NCI-H748 (cell line): ENCODE results near the gene CCDC74B.
"Not testable (repeated sequence)": the region's sequence is repeated elsewhere in the genome, so short reads cannot be mapped to it uniquely, and the experiment has no call there.

ENCODE experiments used
- DNase-seq: peaks from one replicate; lab custom pipeline; 2025; ENCODE audit not compliant: unreplicated experiment; lab: John Stamatoyannopoulos, UW

CCDC74B gene

DNA sequence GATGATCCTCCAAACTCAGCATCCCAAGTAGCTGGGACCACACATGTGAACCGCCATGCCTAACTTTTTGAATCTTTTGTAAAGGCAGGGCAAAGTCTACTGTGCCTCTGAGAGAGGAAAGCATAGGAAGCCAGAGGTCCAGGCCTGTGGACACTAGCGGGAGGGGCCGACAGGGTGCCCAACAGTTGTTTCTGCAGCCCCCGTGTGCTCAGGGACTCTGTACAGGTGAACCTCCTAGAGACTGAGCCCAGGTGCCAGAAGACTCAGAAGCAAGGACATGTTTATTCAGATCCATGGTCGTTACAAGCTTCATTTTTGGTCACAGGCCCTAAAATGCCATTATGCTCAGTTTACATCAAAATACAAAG lies 6.2 kb upstream of the CCDC74B start:
- DNase-seq, result not testable (repeated sequence)

DNA sequence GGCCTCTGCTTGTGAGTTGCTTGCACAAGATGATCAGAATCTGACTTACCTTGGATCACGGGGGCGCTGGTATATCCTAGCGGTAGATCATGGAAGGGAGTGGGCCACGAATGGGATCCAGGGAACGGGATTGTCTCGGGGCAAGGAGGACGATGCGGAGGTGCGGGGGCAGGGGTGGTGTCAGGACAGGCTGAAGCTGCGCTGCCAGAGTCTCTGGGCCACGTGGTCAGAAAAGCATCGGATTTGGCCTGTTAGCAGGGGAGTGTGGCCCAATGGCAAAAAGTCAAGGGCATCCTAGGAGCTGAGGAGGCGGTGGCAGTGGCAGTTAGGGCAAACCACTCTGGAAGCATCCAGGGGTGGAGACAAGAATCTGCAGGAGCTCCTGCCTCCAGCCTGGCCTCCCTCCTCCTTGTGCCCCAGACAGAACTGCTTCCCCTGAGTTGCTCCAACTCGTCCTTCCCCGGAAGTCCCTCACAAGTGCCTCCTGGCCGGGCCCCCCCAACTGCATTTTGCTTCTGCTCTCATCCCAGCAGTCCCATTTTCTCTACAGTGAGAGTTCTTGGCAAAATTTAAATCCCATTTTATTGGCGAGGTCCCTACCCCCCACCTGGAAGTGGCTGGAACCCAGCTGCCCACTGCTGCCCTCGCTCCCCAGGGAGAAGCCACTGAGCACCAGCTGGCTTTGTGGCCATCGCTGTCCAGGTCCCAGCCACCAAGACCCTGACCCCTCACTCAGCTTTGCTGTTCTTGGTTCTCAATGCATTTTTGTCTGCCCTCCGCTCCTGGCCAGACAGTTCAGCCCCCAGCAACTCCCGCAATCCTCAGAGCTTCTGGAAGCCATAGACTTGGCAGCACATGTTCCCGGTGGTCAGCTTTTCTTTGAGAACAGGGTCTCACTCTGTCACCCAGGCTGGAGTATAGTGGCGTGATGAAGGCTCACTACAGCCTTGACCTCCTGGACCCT lies 5.6 kb upstream of the CCDC74B start:
- DNase-seq, result no peak

DNA sequence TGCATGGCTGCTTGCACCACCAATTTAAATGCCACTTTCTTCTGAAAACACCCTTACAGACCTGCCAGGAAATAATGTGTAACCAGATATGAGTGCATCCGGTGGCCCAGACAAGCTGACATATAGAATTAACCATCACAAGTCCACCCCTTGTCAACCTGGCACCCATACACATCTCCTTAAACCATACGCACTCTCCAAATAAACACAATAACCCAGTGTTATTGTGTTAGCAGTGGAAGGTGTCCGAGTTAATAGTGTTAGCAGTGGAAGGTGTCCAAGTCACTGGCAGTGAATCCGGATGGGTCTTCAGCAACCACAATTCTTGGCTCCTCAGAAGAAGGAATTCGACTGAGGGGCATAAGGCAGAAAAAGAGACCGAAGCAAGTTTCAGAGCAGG lies 3.6 kb upstream of the CCDC74B start:
- DNase-seq, result peak; percentile 2

DNA sequence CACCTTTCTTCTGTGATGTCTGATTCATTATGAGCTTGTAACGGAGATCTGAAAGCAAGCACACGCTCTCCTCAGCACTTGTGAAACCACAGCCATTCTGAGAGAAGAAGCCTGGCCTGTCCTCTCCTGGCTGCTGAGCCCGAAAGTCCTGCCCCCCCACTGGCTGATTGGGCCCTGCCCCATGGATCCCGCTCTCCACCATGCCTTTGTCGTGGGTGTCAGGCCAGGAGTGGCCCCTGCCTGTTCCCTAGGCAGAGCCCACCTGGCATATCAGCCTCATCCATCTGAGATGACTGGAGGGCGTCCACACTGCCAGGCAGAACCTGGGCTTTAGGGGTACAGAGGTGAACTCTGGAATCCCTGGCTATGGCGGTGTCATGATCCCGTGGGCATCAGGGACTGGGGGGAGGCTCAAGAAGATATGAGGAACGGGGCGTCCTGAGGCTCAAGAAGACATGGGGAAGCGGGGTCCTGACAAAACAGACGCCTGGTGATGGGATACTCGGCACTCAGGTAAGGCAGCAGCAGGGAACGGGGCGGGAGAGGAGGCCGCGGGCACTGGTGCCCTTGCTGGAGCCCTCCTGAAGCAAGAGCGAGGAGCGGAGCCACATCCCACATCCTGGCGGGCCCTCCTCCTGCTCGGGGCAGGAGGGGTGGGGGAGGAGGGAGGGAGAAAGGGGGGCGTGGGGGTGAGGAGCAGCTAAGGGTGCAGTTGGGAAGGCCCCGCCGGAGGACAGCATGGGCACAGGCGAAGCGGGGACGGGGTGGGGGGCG lies 1.5 kb downstream of the CCDC74B start:
- not testable (repeated sequence) for DNase-seq

DNA sequence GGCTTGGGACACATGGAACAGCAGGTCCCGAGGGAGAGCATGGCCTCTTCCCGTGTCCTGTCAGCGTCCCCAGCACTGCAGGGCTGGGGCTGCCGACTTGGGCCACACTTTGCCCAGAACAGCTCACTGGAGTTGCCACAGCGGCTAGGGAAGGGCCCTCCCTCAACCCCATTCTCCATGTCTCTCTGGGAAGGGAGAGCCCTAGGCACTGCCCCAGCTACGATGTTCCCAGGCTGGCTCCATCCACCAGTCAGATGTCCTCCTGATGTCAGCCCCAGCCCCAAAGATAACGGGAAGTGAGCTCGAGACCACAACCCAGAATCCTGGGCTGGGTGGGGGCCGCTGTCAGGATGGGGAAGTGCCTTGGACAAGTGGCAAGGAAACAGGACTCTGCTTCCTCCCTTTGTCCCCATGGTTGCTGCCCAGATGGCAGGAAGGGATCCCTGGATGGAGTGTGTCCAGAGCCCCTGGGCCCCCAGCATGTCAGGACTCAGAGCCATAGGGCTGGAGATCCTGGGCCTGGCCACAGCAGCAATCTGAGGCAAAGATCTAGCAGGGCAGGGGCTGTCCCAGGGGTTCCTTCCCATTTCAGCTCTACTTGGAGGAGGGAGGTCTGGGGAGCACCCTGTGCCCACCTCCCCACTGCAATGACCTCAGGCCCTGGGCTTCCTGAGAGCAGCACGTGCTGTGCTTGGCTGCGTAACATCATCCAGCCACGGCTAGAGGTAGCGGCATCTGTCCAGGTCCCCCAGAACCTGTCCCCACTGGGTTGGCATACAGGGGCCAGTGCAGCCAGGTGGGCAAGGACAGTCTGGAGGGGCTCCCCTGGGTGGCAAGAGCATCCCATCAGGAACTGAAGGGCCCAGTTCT lies 2.3 kb downstream of the CCDC74B start:
- not testable (repeated sequence) for DNase-seq

DNA sequence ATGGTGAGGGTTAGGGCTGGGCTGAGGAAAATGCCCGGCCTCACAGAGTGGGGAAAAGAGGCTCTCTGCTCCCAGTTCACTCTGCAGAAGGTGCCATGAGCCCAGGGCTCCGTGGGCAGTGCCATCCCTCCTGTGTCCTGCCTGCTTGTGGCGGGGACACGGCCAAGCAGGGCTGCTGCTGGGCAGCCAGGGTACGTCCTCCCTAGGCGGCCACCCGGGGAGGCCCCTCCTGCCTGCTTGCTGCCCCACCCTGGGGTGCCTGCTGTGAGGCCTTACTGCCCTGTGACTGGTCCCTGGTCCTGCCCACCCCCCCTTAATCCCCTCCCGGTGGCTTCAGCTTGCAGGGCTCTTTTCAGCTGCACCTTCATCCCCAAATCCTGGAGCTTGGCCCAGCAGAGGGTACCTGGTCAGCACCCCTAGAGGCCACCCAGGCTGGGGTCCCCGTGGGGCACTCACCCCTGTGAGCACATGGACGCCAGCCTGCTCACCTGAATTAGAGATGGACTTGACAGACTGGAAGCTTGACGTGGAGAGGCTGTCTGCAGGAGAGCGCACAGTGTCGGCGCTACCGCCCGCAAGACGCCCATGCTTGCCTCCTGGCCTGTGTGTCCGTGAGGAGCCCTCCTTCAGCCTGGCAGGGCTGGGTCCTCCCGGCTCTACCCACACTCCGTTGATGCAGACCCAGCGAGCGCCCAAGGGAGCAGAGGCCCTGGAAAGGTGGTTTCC lies 3.1 kb downstream of the CCDC74B start:
- DNase-seq, result not testable (repeated sequence)

DNA sequence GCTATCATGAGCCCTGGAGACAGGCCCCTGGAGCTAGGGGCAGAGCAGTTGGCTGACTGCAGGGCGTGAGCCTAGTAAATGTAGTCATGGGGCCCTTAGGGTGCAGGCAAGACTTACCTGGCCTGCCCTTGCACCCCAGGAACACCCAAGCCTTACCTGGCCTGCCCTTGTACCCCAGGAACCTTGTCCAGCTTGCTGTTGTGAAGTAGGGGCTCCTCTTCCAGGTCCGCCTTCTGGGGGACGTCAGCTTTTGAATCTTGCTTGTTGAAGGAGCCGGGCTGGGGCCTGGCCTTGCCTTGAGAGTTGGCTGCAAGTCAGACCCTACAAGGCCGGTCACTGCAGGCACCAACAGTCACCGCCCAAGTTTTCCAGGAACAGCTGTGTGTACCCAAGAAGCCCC lies 3.9 kb downstream of the CCDC74B start:
- DNase-seq, result not testable (repeated sequence)

DNA sequence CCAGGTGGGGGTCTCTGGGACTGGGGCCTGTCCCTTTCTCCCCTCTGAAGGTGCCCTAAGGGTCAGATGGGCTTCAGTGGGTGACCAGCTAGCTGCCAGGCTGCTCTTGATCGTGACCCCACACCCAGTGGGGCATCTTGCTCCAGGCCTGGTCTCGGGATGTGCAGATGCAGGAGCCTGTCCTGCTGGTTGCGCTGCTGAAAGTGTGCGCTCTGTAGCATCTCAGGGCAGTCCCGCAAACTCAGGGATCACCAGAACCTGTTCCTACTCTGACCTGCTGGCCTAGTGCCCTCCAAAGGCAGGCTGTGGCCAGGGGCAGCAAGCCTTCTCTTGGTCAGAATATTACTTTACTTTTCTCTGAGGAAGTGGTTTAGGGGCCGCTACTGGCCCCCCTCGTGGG lies 4.4 kb downstream of the CCDC74B start:
- not testable (repeated sequence) for DNase-seq

DNA sequence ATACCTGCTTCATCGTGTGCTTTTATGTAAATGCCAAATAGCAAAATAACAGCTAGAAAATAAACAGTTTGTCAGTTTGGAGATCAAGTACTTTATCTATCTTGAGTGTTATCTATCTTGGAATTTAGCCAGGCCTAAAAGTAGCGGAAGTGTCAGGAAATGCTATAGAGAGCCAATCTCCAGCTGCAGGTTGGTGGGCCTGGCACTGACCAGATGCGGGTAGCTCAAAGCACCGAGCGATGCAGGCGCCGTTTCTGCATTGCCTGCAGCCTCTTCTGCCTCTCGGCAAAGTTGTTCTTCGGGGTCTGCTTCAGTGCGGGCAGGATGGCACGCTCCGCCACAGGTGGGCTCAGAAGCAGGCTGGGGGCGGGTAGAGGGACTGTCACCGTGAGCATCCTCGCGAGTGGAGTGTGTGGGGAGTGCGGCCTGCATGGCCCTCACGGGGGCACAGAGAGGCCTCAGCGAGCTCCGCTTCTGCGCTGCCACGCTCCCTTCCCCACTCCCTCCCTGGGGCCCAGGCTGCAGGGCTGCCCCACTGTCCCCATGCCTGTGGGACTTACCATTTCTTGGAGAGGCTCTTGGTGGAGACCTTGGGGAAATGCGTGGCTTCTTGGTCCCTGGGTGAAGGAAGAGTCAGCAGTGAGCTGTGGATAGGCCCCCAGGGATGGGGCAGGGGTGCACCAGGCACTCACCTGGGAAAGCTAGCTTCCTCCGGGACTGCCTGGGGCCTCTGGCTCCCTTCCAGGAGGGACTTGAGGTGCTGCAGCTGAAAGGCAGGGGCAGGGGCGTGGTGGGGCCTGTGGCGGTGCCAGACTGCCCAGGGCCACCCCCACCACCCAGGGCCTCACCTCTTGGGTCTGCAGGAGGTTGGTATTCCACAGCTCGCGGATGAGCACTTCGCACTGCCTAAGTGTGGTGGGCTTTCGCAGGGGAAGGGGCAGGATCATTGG lies 5.3 kb downstream of the CCDC74B start:
- not testable (repeated sequence) for DNase-seq

DNA sequence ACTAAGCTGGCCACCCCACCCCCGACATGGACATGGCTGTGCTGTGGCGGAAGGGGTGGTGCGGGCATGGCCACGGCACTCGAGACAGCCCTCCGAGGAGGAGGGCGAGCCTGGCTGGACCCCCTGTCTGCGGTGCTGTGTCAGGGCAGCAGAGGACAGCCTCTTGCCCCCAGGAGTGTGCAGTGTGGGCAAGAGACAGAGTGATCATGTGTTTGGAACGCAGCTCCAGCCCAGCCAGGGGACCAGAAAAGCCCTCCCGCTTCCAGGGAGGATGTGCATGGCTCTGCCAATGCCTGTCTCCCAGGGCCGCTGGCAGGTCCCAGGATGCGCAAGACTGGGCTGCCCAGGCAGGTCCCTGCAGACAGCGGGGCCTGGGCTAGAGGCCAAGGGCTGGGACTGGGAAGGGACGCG lies 6.1 kb downstream of the CCDC74B start:
- DNase-seq, result not testable (repeated sequence)

DNA sequence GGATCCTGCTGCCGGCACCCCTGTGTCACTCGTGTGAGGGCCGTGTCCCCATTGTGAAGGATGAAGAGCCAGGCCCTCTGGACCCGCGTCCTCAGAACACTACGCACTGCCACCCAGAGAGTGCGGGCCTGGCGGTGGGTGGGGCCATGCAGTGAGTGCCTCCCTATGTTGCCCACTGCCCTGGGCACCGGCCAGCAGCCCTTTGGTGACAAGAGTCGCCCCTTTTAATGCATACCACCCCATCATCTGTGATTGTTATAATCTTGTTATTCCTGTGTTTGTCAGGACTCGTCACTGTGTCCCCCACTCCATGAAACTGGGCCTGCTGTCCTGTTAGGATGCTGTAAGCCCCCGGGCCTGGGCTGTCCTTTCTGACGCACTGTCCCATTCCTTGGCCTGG lies 6.6 kb downstream of the CCDC74B start:
- DNase-seq, result not testable (repeated sequence)

DNA sequence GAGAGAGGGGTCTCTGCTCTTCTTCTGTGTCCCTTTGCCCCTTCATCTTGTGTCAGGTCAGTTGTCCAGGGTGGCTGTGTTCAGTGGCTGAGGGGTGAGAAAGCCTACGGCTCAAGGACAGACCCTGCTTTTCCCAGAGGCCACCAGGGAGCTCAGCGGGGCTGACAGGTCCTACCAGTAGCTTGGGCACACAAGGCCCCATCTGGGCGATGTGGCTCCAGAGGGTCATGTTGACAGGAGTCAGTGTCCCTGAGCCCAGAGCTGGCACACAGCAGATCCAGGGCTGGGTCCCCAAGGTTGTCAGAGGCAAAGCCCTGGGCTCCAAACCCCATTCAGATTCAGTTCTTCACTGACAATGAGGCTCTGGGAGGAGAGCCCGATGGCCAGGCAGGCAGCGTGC lies 7.8 kb downstream of the CCDC74B start:
- not testable (repeated sequence) for DNase-seq

DNA sequence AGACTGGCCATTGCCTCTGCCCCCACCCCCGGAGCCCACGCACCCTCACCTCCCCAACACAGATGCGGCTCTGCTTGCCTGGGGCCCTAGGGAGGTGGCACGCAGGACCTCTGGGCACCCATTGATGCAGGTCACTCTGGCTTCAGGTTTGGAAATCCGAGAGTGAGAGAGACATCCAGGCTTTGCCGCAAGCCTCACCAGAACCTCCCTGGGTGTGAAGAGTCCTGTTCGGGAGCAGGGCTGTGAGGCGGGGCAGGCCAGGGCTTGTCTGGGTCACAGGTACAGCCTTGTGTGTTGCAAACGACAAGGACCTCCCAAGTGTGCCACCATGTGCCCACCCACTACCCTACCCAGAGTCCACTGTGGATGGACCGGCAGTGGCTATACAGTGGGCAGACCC lies 8.4 kb downstream of the CCDC74B start:
- not testable (repeated sequence) for DNase-seq

DNA sequence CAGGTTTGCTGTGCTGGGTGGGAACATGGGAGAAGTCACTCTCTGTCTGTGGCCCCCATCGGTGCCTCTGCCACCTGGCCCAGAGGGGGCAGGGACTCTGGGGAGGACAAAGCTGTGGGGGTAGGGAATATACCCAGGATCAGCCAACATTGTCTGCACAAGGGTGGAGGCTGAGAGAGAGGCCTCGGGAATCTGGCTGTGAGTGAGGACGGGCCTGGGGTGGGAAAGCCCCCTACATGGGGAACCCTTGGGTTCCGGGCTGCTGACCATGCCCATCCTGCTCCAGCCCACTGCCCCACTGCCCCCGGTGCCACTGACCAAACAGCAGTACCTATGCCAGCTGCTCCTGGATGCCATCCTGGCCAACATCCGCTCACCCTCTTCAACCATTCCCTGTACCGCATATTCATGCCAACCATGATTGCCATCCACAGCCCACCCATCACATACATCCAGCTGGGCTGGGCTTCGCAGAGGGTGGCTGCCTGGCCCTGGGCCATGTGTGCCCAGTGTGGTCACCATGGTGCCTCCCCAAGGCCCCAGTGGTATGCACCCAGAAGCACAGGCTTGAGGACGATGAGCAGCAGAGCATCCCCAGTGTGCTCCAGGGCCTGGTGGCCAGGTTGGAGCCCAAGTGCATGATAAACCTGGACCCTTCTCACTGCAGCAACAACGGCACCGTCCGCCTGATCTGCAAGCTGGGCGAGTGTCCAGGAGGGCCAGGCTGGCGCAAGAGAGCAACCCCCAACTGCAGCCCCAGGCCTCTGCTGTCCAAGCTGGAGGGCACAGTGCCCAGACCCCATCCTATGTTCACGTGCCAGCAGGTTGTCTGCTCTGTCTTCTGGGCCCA lies 9.0 kb downstream of the CCDC74B start:
- no peak for DNase-seq

DNA sequence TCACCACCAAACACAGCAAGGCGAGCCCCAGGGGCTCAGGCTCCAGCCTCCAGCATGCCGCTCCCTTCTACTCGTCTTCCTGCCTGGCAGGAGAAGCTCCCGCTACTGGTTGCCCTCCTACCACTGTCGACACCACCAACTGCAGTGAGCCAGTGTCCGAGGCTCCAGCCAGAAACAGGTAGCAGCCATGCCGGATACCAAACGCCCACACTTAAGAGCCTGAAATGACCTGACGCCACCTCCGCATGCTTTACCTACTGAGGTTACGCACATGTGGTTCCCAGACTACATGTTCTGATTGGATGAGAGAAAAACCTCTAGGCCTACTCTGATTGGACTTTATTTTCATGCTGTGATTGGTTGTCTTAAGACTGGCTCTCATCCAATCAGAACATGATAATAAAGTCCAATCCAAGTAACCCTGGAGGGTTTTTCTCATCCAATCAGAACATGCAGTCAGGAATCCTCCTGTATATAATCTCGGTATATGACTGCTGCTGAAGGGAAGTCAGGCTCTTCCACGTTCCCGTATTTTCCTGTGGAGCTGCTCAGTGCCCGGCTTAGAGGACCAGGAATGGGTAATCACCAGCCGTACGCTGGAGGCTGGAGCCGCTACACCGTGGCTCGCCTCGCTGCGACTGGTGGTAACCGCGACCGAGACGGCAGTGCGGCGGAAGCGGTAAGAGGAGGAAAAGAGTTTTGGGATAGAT lies 15.6 kb downstream of the CCDC74B start, which contains the start of gene POTEF:
Gene POTEF, minus strand, starts transcription at position 103 of the 710 bp plus-strand sequence. CDS start 8,707 bp downstream, outside the sequence.
- DNase-seq, result peak; percentile 81

DNA sequence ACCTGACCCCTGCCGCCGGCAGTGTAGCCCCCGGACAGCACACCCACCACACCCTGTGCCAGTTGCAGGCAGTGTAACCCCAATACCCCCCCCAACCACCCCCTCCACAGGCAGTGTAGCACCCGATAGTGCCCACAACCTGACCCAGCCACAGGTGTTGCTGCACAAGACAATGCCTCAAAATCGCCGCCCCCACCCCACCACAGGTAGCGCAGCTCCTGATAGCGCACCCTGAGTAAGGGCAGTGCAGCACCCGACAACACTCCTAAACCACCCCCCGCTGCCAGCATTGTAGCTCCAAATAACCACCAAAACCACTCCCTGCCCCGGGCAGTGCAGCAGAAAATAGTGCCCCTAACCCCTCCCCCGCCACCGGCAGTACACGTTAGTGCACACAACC lies 16.4 kb downstream of the CCDC74B start:
- not testable (repeated sequence) for DNase-seq

DNA sequence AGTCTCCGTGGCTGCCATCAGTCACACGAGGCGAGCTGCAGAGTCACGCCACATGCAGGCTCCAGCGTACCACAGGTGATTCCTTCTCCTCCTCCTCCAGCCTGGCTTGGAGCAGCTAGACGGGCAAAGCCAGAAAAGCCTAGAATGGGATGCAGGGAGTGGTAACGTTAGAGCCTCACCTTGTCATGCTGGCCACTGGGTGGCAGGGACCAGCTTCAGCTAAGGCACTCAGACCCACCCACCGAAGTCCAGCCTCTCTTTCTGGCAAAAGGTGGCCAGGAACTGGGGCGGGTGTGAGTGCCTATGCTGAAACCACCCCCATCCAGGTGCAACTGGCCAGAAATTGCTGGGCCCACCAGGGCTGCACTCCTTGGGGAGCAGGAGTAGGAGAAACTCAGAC lies 17.2 kb downstream of the CCDC74B start:
- DNase-seq, result not testable (repeated sequence)
